GM21381 (cell line): ENCODE results near the gene S100A10.
A peak's percentile ranks its signal among the peaks of the same experiment; 100 is the strongest.

Experiments used
- ATAC-seq: cut with Tn5 transposase; IDR thresholded peaks from one replicate; pipeline ENCODE4 v1.9.1; 2021; ENCODE audit warnings: mild to moderate bottlenecking, moderate library complexity; ENCODE audit not compliant: unreplicated experiment

Gene S100A10

DNA sequence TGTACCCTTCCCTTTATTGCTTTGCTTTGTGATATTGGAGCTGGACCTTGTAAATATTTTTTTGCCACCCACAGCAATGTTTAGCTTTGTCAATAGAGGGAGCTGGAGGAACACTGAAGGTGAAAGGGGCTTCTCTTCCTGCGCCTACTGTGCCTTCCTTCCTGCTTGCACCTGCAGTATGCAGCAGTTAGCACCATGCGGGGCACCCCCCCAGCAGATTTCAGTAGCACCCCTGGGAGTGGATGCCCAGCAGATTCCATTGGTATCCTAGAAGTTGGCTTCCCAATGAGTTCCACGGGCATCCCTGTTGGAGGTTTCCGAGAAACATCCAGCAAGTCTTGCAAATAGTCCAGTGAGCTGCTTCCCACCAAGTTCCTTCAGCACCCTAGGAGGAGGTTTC is 25.6 kb downstream of the S100A10 start:
- ATAC-seq: no peak

- no peak for ATAC-seq
These were observed 26.6 kb downstream of the S100A10 start for GRCh38 chr1:151967091-151967490.

DNA sequence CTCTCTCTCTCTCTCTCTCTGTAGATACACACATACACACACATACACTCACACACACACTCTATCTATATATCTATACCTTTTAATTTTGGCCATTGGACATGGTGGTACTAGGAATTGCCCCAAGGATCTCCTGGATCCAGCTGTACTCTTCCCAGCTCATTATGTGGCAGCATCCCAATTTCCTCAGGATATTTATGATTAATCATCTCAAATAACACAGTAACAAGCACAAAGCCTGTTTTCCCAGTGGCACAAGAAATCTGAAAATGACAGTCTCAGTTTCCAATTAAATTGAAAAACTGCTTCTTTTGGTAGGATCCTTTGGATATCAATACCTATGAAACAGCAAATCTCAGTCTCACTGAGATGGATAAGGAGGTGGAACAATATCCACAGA is 27.6 kb downstream of the S100A10 start:
- no peak for ATAC-seq

DNA sequence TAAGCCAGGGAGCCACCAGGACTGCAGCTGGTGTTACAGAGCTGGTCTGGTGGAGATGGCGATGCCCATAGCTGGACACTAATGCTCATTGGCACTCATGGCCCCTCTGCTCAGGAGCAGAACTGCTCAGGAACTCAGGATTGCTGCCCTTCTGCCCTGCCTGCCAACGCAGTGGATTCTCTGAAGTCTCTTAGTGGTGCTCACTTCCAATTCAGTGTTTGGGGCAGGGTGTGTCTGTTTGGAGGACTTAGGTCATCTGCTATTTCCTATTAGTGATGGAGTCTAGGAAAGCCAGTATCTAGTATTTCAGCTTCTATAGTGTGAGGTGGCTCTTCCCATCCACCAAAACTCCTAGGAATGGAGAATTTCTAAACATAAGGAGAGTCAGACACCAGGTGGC is 29.1 kb downstream of the S100A10 start:
- ATAC-seq: no peak

GRCh38 chr1:151963288-151963687 is 30.4 kb downstream of the S100A10 start:
- no peak for ATAC-seq

- no peak for ATAC-seq
These were observed 31.8 kb downstream of the S100A10 start for GRCh38 chr1:151961833-151962232.

DNA sequence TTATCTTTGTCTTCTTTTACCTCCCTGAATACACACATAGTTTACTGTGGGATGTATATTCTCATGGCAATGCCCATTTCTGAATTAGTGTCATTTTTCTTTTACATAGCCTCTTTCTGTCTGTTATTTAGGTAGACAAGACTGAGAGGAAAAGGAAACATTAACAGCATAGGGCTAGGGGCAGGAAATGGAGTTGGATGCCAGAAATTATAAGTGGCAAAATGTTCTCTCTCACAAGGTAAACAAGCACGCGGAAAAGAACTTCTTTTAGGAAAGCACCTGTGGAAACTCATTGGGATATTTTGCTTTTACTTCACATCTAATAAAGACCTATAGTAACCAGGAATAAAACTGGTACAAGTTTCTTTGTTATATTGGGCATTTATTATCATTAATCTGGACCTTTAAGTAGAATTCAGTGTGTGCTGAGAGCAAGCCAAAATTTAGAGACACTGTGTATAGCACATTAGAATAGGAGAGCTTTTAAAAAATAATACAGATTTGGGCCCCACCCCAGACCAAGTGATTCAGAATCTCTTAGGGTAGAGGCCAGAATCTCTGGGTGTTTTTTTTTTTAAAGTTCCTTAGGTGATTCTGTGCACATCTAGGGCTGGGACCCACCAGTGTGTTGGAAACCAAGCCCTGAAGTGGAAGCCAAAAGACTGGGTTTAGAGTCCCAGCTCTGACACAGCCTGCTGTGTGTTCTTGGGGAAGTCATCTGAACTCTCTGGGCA is 32.7 kb downstream of the S100A10 start:
- no peak for ATAC-seq

DNA sequence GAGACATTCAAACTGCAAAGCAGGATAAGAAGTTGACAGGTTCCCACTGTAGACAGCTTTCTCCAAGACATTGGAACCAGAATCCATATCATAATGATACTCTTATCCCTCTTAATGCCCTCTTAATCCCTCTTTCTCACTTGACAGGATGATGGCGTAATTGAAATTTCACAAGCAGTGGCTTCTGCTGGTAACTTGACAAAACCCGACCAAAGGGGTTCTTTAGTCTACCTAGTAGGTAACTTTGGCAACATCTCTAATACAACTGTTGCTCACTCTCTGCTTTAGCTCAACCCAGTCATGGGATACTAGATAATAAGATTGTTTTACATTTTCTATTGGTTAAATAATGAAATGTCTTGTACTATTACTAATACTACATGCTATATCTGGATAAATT is 34.7 kb downstream of the S100A10 start:
- no peak for ATAC-seq

DNA sequence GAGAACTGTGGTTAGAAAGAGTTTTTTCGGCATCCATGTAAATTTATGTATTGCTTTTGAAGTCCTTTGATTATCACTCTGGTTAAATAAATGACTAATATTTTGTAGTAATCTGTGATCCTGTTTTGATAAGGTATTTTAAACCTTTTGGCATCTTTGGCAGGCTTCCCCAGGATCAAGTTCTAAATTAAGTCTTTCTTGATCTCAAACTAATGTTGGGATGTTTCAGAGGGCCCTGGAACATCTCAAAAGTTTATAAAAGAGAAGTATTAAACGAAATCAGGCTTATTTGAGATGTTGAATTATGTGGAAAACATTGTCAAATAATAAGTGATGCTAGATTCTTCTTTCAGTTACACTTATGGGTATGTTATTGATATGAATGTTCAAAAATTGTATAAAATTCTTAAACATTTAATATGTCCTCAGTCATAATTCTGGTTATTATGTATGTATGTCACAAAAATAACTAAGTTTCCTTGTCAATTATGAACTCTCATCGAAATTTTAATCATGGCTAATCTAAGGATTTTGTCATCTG is 36.6 kb downstream of the S100A10 start:
- no peak for ATAC-seq

DNA sequence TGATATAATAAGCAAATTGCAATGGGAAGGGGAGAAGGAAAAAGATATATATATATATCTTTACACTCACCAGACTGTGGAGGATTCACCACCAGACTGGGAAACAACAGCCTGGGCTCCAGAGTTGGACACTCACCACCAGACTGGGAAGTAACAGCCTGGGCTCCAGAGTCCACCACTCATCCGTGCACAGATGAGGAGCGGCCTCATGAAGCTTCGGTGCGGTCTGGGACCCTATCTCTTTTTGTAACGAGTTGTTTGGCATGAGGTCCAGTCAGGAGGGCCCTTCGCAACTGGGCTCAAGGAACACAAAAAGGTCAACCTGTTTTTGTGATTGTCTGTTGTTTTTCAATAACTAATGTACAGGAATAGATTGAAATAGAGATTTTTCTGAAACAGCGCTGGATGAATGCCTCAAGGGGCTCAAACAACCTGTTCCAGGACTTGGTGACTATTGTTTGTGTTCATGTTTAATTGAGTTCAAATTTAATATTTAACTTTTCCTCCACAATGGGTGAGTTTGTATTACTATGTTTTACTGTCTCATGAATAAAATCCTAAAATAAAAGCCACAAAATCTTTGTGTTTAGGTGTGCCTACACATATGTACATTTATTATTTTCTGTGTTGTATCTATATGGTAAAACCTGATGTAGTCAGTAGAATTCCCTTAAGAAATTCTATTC is 40.1 kb downstream of the S100A10 start:
- no peak for ATAC-seq

- no peak for ATAC-seq
These were observed 40.8 kb downstream of the S100A10 start for GRCh38 chr1:151952811-151953210.

- no peak for ATAC-seq
These were observed 44.1 kb downstream of the S100A10 start for GRCh38 chr1:151949371-151950193.

DNA sequence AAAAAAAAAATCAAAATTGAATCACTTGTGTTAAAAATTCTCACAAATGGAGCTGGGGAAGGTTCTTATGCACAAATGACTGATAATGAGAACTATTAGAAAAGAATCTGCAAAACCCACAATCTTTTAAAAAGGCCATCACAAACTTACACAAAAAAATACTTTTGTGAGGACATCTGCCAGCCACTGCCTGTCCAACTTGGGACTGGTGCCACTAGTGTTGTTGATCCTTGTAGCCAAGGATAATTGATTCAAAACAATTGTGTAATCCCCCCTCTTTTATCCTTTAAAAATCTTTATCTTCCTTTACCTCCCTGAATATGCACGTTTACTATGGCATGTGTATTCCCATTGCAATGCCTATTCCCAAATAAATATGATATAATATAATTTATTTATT is 45.2 kb downstream of the S100A10 start:
- no peak for ATAC-seq

DNA sequence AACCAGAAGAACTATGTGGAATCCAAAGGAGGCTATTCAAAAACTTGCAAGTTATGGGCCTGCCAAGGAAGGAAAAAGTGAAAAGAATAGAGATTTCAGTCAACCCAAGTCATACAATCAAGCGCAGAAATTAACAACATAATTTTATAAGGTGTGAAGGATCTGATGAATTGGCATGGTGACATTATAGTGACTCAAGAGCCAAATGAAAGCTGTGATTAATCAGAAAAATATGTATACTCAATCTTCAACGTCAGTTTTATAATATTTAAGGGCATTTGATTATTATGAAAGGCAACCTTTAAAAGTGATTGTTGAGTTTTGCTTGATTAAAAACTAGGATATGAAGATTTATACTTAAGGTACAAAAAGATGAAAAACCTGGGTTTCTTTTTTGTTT is 46.5 kb downstream of the S100A10 start:
- no peak for ATAC-seq

- ATAC-seq: peak; percentile 52
These were observed 47.6 kb downstream of the S100A10 start for GRCh38 chr1:151945725-151946722.

DNA sequence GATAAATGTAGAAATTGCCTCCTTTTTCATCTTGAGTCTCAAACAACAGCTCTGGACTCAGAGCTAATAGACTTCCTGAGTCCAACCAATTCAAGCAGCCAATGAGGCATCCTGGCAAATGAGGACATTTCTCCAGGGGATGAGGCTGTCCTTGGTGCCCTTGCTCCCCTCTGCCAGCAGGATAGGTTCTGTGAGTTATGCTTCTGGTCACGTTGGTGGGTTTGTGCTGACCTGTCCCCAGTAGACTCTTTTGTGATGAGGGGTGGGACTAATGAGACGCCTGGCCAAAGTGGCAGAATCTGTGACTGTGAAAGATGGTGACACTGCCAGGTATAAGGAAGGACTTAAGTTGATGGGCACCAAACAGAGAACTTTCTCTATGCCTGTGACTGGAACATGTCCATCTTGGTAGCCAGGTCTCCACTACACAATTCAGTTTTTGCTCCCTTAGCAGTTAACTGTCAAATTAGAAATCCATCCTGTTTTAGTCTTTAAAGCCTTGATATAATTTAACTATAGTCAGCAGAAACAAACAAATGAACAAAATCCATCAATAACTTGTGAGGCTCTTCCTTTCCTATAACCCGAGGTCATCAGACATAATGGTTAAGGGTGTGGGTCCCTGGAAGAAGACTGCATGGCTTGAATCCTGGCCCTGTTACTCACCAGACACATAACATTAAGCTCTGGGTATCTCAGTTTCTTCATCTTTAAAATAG is 48.6 kb downstream of the S100A10 start:
- ATAC-seq: no peak

DNA sequence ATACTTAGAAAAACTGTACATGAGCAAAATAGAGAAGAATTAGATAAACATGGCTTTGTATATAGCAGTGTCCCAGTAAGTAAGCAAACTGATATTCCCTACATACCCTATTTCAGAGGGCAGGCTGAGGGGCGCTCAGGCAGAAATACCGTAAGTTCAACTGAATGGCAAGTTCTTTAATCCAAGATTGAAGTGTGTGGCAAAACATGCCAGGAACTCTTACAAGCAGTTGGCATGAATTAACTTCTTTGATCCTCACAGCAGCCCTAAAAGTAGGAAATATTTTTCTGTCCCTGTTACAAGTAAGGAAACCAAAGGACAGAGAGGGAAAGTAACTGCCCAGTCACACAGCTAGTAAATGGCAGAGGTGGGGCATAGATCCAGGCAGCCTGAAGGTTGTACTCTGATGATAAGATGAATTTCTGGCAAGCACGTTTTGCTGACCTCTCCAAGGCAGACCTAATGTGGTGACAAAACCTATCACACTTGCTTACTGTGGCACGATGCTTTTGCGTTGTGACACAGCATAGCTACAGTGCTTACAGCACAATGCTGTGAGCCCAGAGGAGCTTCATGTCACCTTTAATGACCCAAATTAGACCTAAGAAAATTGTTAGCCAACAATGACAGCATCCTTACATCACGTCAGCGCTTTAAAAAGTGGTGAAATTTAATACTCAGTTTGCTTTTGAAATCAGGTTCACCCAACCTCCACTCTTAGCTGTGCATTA is 49.4 kb downstream of the S100A10 start:
- no peak for ATAC-seq

GRCh38 chr1:151943591-151943990 is 50.1 kb downstream of the S100A10 start:
- ATAC-seq: no peak

DNA sequence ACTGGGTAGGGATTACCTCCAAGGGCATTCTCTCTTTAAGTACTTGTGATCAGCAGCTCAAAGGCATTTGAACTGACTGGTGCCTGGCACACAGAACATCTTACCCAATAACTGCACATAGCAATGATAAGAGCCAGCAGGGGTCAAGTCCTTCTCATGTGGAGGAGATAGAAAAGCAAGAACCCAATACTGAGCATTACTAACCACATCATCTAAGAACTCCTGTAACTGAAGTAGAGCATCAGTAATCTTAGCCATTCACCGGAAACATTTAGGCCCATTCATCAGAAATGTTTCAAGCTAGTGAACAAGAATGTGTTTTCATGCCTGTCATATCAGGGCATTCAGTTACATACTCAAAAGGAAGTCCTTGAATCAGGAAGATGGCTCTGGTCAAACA is 50.8 kb downstream of the S100A10 start:
- no peak for ATAC-seq
